Lower leg skin (tissue), 3 donors: ENCODE results near the gene ETFA.

Experiments used
- POLR2A ChIP-seq, 2 donors: fragments of 450-650 bp; IDR thresholded peaks; one replicate each; pipeline ENCODE4 v1.6.1; 2016 to 2017; ENCODE audit warnings: antibody characterized with exemption in 2 of 2, mild to moderate bottlenecking in 1 of 2, moderate library complexity in 1 of 2
- TF ChIP-seq, protein P1 (sequence below), 3 donors: fragments of 450-650 bp; IDR thresholded peaks; one replicate each; pipeline ENCODE4 v1.5.1; 2016; ENCODE audit warnings: antibody characterized with exemption in 3 of 3, mild to moderate bottlenecking in 3 of 3, moderate library complexity in 2 of 3

- TF ChIP-seq, protein P1, sequence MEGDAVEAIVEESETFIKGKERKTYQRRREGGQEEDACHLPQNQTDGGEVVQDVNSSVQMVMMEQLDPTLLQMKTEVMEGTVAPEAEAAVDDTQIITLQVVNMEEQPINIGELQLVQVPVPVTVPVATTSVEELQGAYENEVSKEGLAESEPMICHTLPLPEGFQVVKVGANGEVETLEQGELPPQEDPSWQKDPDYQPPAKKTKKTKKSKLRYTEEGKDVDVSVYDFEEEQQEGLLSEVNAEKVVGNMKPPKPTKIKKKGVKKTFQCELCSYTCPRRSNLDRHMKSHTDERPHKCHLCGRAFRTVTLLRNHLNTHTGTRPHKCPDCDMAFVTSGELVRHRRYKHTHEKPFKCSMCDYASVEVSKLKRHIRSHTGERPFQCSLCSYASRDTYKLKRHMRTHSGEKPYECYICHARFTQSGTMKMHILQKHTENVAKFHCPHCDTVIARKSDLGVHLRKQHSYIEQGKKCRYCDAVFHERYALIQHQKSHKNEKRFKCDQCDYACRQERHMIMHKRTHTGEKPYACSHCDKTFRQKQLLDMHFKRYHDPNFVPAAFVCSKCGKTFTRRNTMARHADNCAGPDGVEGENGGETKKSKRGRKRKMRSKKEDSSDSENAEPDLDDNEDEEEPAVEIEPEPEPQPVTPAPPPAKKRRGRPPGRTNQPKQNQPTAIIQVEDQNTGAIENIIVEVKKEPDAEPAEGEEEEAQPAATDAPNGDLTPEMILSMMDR (IDR thresholded peaks at IDR 0.05) = no peak
- no peak for TF ChIP-seq POLR2A (IDR thresholded peaks at IDR 0.05)
These were observed 32.6 kb downstream of the ETFA start for GRCh38 chr15:76278651-76279050.
